NCI-H526 treated with DMSO at 0.1 percent for 48 hours (cell line): ENCODE results near the gene SIRT7.

Experiments
- DNase-seq: peaks from one replicate; lab custom pipeline; 2025; lab: John Stamatoyannopoulos, UW

The SIRT7 gene

GRCh38 chr17:81931557-81932332 is 13.8 kb upstream of the SIRT7 start:
- DNase-seq: no peak

GRCh38 chr17:81931189-81931556 is 13.2 kb upstream of the SIRT7 start:
- DNase-seq: no peak

- no peak for DNase-seq
These were observed 12.5 kb upstream of the SIRT7 start for GRCh38 chr17:81930142-81931125.

GRCh38 chr17:81929253-81930141 is 11.5 kb upstream of the SIRT7 start:
- DNase-seq: no peak

- DNase-seq: no peak
These were observed 10.7 kb upstream of the SIRT7 start for GRCh38 chr17:81928544-81929252.

GRCh38 chr17:81927653-81928543 is 9.9 kb upstream of the SIRT7 start, which contains the start of gene MAFG:
Gene MAFG (minus strand): TSS chr17:81927735. CDS start chr17:81923185, 4,550 bp downstream.
- peak; percentile 84 for DNase-seq

GRCh38 chr17:81927152-81927652 is 9.2 kb upstream of the SIRT7 start:
- no peak for DNase-seq

- DNase-seq: no peak
These were observed 8.6 kb upstream of the SIRT7 start for GRCh38 chr17:81926451-81927151.

- DNase-seq: no peak
These were observed 8.0 kb upstream of the SIRT7 start for GRCh38 chr17:81925860-81926450.

GRCh38 chr17:81924557-81925532 is 6.9 kb upstream of the SIRT7 start:
- DNase-seq: no peak

GRCh38 chr17:81923302-81924260 is 5.6 kb upstream of the SIRT7 start:
- DNase-seq: no peak

GRCh38 chr17:81922566-81923301 is 4.8 kb upstream of the SIRT7 start:
- no peak for DNase-seq

GRCh38 chr17:81921996-81922565 is 4.1 kb upstream of the SIRT7 start:
- no peak for DNase-seq

- DNase-seq: no peak
These were observed 3.5 kb upstream of the SIRT7 start for GRCh38 chr17:81921537-81921862.
